GM18519 (cell line): ENCODE data around the gene CAPNS2.

Experiments
- ATAC-seq: cut with Tn5 transposase; IDR thresholded peaks from one replicate; pipeline ENCODE4 v1.9.1; 2021; ENCODE audit warnings: mild to moderate bottlenecking, moderate library complexity; ENCODE audit not compliant: unreplicated experiment, low FRiP score

The CAPNS2 gene

GRCh38 chr16:55566432-55567175, at the start of gene CAPNS2:
Gene CAPNS2 (plus strand): TSS chr16:55566684. CDS start chr16:55566757, 73 bp downstream.
- ATAC-seq = no peak

- no peak for ATAC-seq
These were observed 44.7 kb upstream of the CAPNS2 start for GRCh38 chr16:55521792-55522191.

GRCh38 chr16:55526441-55526840, 40.0 kb upstream of the CAPNS2 start:
- ATAC-seq = no peak

GRCh38 chr16:55527885-55528284, 38.6 kb upstream of the CAPNS2 start:
- ATAC-seq = no peak

GRCh38 chr16:55529018-55529417, 37.5 kb upstream of the CAPNS2 start:
- ATAC-seq = no peak

GRCh38 chr16:55530316-55530856, 36.1 kb upstream of the CAPNS2 start:
- ATAC-seq = no peak

- ATAC-seq = no peak
These were observed 34.3 kb upstream of the CAPNS2 start for GRCh38 chr16:55532227-55532626.

- no peak for ATAC-seq
These were observed 31.7 kb upstream of the CAPNS2 start for GRCh38 chr16:55534756-55535155.

- no peak for ATAC-seq
These were observed 27.4 kb upstream of the CAPNS2 start for GRCh38 chr16:55539049-55539448.

GRCh38 chr16:55539488-55539887, 27.0 kb upstream of the CAPNS2 start:
- ATAC-seq = no peak

GRCh38 chr16:55540221-55540620, 26.3 kb upstream of the CAPNS2 start:
- no peak for ATAC-seq

GRCh38 chr16:55542459-55543082, 23.9 kb upstream of the CAPNS2 start:
- ATAC-seq = no peak

- ATAC-seq = no peak
These were observed 23.0 kb upstream of the CAPNS2 start for GRCh38 chr16:55543472-55543871.

GRCh38 chr16:55552621-55553020, 13.9 kb upstream of the CAPNS2 start:
- ATAC-seq = no peak

- ATAC-seq = no peak
These were observed 11.0 kb upstream of the CAPNS2 start for GRCh38 chr16:55555436-55555835.

GRCh38 chr16:55557186-55557585, 9.3 kb upstream of the CAPNS2 start:
- ATAC-seq = no peak

GRCh38 chr16:55559233-55559632, 7.3 kb upstream of the CAPNS2 start:
- no peak for ATAC-seq

GRCh38 chr16:55559933-55560516, 6.5 kb upstream of the CAPNS2 start:
- ATAC-seq = no peak

- no peak for ATAC-seq
These were observed 5.1 kb upstream of the CAPNS2 start for GRCh38 chr16:55561319-55561848.

GRCh38 chr16:55562936-55563335, 3.5 kb upstream of the CAPNS2 start:
- ATAC-seq = no peak

GRCh38 chr16:55563797-55564196, 2.7 kb upstream of the CAPNS2 start:
- no peak for ATAC-seq
